GM12891 (cell line): ENCODE results near the gene HECTD4.
A peak's percentile ranks its signal among the peaks of the same experiment; 100 is the strongest.

Source experiments
- DNase-seq: peaks from one replicate; pipeline ENCODE4 v3.0.0; 2011; ENCODE audit warnings: low spot score; ENCODE audit not compliant: insufficient read length
- FAIRE-seq: peaks from 2 replicates; lab custom pipeline; 2011; peaks lifted over from hg19 to GRCh38; lab: Jason Lieb, UNC
- PAX5 ChIP-seq: IDR thresholded peaks from 2 replicates; pipeline ENCODE4 v1.6.1; 2011; ENCODE audit warnings: low read length, moderate library complexity, mild to moderate bottlenecking; ENCODE audit not compliant: insufficient read depth, severe bottlenecking
- POLR2A ChIP-seq: IDR thresholded peaks from 2 replicates; pipeline ENCODE4 v1.6.1; 2011; ENCODE audit warnings: low read depth, low read length, control low read depth
- POLR2AphosphoS5 ChIP-seq: IDR thresholded peaks from 2 replicates; pipeline ENCODE4 v1.6.1; 2011; ENCODE audit warnings: low read depth, low read length, control low read depth
- POU2F2 ChIP-seq: IDR thresholded peaks from 2 replicates; pipeline ENCODE4 v1.6.1; 2011; ENCODE audit warnings: low read depth, mild to moderate bottlenecking, control low read depth, low read length, moderate library complexity
- SPI1 ChIP-seq: IDR thresholded peaks from 2 replicates; pipeline ENCODE4 v1.6.1; 2011; ENCODE audit warnings: low read depth, low read length, control low read depth
- TAF1 ChIP-seq: IDR thresholded peaks from 2 replicates; pipeline ENCODE4 v1.6.1; 2011; ENCODE audit warnings: low read depth, low read length, control low read depth

HECTD4 gene

GRCh38 chr12:112153893-112154219 is 228.4 kb downstream of the HECTD4 start:
- TF ChIP-seq PAX5 (no peak), SPI1 (no peak), POU2F2 (no peak), POLR2AphosphoS5 (no peak), POLR2A (no peak), TAF1 (no peak)
- DNase-seq (no peak), FAIRE-seq (no peak)

- TF ChIP-seq TAF1 (no peak), SPI1 (no peak), PAX5 (no peak), POLR2A (no peak), POU2F2 (no peak), POLR2AphosphoS5 (no peak)
- FAIRE-seq = no peak
- DNase-seq = no peak
Measured at GRCh38 chr12:112153181-112153892, 228.9 kb downstream of the HECTD4 start.

GRCh38 chr12:112151766-112152541 is 230.3 kb downstream of the HECTD4 start:
- TF ChIP-seq POLR2A (no peak), POU2F2 (no peak), POLR2AphosphoS5 (no peak), TAF1 (no peak), PAX5 (no peak), SPI1 (no peak)
- DNase-seq (no peak), FAIRE-seq (no peak)

GRCh38 chr12:112149596-112149995 is 232.6 kb downstream of the HECTD4 start:
- no peak for FAIRE-seq
- no peak for TF ChIP-seq PAX5
- DNase-seq = no peak

GRCh38 chr12:112148031-112148513 is 234.2 kb downstream of the HECTD4 start:
- DNase-seq = no peak

GRCh38 chr12:112146123-112146522 is 236.1 kb downstream of the HECTD4 start:
- FAIRE-seq (no peak), DNase-seq (no peak)
- TF ChIP-seq PAX5 (no peak), POLR2A (0 out of 2 replicates have a peak, but pooled peaks have one; percentile 2), TAF1 (no peak)

More at GRCh38 chr12:112148031-112148513, 234.2 kb downstream of the HECTD4 start:
- FAIRE-seq = no peak
- no peak for TF ChIP-seq POLR2A
- no peak for TF ChIP-seq PAX5
- TF ChIP-seq POLR2AphosphoS5 = no peak
- no peak for TF ChIP-seq POU2F2
- TF ChIP-seq SPI1 = no peak

GRCh38 chr12:112140728-112141127 is 241.5 kb downstream of the HECTD4 start:
- no peak for FAIRE-seq
- no peak for DNase-seq
- TF ChIP-seq SPI1 = no peak
- no peak for TF ChIP-seq POLR2AphosphoS5

GRCh38 chr12:112134731-112135130 is 247.5 kb downstream of the HECTD4 start:
- FAIRE-seq (no peak), DNase-seq (no peak)
- TF ChIP-seq TAF1 (no peak), POLR2A (no peak), PAX5 (no peak)

- FAIRE-seq (no peak), DNase-seq (no peak)
- TF ChIP-seq POU2F2 = no peak
- TF ChIP-seq POLR2AphosphoS5 = no peak
- TF ChIP-seq POLR2A = no peak
- no peak for TF ChIP-seq PAX5
- TF ChIP-seq SPI1 = no peak
- no peak for TF ChIP-seq TAF1
Measured at GRCh38 chr12:112133418-112133817, 248.8 kb downstream of the HECTD4 start.

- DNase-seq (no peak), FAIRE-seq (no peak)
- no peak for TF ChIP-seq POU2F2
- TF ChIP-seq POLR2A = no peak
- TF ChIP-seq TAF1 = no peak
- TF ChIP-seq SPI1 = no peak
- no peak for TF ChIP-seq POLR2AphosphoS5
- TF ChIP-seq PAX5 = no peak
Measured at GRCh38 chr12:112131686-112132085, 250.5 kb downstream of the HECTD4 start.
